Heart left ventricle (tissue), 13 donors: ENCODE data around the gene TAS1R3.

Experiments
- CTCF ChIP-seq, 12 donors: fragments of 200-600 bp; sonication (generic) in 4 of 12; IDR thresholded peaks; one replicate each; pipeline versions ENCODE4 v1.5.0 to v1.8.0; 2018 to 2022; ENCODE audit warnings: antibody characterized with exemption in 12 of 12, mild to moderate bottlenecking in 5 of 12
- POLR2A ChIP-seq, 2 donors: fragments of 450-650 bp; IDR thresholded peaks; one replicate each; pipeline ENCODE4 v1.6.1; 2017; ENCODE audit warnings: antibody characterized with exemption in 2 of 2, mild to moderate bottlenecking in 2 of 2, moderate library complexity in 2 of 2
- donor health status: ischemic (EF 13 %, LVEDD 7.1; RV severe dilation, severe dysfunction).
- donor health status: DM: no; HTN: yes; CAD: no.
- donor health status: DM: no; HTN: no; CAD: no.
- donor health status: ischemic (EF 25% LVEDD 6.9; RV normal size, moderate dysfunction).
- donor health status: ischemic (EF 25% LVEDD 5.7; RV mildly dilated, moderate dysfunction).
- donor health status: ischemic (EF 35%, LVEDD 5.7; RV mildly dilated, moderate dysfunction).
- donor health status: nonischemic (EF 11% LVEDD 7.7; RV severe dilation, severe dysfunction).
- donor health status: DM: yes; HTN: yes; CAD: no.
- donor health status: PGD.
- donor health status: ischemic (EF 29% LVEDD 5.4; RV normal size, mild dysfunction).
- donor health status: nonischemic (EF 23%, LVEDD 6.1; RV moderate dilation, normal function).

- TF ChIP-seq CTCF (IDR thresholded peaks at IDR 0.05): no peak
- no peak for TF ChIP-seq POLR2A (IDR thresholded peaks at IDR 0.05)
These were observed 7.0 kb upstream of the TAS1R3 start for GRCh38 chr1:1324084-1324523.
